Activated CD4-positive, alpha-beta T cell treated with anti-CD3 and anti-CD28 coated beads, Interleukin-2, Interleukin-6, amounts not matched to agents 100 ng/mL and 50 ng/mL, durations not matched to agents 16 hours and 8 hours (primary cell): ENCODE data around the gene SEPTIN8.

Experiments used
- DNase-seq: peaks from one replicate; pipeline ENCODE4 v3.0.0-alpha.2; 2020

SEPTIN8 gene

DNA sequence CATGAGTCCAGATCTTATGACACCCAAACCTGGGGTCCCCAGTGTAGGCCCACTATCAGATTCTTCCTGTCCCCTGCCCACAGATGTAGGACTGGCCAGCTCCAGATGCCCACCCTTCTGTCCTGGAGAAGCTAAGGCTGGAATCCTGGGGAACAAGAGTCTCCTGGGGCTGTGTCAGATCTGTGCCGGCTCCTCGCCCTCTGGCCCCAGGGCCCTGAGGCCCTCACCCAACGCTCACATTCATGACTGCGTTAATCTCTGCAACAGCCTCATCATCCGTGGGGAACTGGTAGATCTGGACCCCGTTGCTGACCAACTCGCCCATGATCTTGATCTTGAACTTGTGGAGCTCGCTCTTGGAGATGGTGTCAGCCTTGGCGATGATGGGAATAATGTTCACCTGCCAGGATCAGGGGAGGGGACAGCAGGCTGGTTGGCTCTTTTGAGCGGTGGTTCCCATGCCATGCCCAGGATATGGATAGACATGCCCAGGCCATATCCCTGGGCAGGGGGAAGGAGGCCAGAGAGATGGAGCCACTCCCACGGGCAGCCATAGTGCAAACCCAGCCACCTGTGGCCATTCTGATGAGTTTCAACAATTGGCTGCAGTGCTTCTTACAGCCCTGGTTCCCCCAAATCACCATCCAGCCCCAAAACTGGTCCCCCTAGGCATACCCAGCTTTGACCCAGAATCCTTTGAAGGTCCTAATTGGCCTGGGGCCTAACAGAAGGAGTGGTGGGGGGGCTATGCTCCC lies 14.6 kb downstream of the SEPTIN8 start:
- no peak for DNase-seq

DNA sequence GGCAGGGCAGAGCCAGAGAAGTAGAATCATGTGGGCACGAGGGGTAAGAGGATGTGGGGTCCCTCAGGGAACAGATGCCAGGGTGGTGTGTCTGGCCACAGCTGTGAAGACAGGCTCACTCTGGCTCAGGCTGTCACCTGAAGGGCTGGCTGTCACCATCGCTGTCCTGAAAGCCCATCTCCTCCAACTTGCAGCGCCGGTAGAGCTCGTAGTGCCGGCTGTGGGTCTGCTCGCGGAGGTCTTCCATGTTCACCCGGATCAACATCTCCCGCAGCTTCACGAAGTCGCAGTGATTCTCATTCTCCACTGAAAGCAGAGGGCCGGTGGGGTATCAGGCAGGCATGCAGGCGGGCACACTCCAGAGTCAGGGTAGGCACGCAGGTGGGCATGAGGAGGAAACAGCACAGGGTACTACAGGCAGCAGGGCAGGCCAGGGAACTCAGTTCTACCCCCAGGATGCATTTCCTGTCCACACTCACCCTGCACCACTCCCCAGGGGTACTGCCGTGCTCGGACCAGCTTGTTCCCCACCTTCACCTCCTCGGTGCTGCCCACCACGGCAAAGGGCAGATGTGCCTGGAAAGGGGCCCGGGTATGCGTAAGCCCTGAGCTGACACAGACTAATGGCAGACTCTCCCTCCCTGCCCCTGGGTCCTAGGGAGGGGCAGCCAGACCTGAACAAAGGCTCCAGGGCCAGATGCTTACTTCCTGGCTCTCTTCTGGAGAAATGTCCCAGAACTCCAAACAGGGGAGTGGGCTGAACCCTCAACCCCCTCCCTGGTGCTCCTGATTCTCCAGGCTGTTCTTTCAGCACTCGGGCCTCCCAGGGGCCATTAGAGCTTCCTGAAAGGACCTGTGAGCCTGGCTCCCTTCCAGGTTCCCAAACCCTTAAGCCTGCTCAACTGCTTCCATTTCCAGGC lies 15.5 kb downstream of the SEPTIN8 start:
- no peak for DNase-seq

DNA sequence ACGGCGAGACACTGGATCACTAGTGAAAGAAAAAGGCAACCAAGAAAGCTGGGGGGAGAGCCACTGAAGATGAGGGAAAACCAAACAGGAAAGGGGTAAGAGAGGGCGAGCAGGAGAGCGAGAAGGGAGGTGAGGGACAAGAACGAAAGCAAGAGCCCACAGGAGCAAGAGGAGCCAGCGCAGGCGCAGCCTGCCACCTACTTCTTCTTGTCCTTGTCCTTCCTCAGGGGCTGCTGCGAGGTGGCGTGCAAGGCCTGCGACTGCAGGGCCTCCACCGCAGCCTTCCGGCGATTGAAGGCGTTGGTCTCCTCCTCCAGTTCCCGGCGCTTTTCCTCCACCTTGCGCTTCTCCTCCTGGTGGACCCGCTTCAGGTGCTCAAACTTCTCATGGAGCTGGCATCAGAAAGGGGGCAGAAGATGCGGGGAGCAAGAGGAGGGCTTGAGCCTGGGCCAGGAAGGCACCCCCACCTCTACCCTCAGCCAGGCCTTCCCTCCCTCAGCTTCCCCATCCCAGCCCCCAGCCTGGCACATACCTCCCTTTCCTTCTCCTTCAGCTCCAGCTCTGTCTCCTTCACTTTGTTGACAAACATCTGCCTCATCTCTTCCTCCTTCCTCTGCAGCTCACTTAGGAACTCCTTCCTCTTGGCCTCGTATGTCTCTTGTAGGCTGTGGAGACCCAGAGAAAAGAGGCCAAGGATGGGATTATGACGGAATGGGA lies 16.3 kb downstream of the SEPTIN8 start:
- DNase-seq = no peak

DNA sequence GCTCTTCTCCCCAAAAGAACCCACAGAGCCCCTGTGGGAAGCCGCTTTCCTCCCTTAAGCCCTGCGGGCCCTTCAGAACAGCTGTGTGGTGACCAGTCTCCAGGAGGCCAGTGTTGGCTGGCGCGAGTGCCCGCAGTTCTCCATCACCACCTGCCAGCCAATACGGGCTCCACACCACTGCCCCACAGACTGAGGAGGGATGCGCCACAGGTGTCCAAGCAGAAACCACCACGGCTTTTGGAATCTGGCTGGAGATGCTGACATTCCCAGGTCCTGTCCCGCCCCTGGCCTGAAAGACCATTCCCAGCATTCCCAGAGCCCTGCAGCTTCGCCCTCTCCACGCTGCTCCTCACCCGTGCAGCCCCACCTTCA lies 17.0 kb downstream of the SEPTIN8 start:
- DNase-seq = no peak

DNA sequence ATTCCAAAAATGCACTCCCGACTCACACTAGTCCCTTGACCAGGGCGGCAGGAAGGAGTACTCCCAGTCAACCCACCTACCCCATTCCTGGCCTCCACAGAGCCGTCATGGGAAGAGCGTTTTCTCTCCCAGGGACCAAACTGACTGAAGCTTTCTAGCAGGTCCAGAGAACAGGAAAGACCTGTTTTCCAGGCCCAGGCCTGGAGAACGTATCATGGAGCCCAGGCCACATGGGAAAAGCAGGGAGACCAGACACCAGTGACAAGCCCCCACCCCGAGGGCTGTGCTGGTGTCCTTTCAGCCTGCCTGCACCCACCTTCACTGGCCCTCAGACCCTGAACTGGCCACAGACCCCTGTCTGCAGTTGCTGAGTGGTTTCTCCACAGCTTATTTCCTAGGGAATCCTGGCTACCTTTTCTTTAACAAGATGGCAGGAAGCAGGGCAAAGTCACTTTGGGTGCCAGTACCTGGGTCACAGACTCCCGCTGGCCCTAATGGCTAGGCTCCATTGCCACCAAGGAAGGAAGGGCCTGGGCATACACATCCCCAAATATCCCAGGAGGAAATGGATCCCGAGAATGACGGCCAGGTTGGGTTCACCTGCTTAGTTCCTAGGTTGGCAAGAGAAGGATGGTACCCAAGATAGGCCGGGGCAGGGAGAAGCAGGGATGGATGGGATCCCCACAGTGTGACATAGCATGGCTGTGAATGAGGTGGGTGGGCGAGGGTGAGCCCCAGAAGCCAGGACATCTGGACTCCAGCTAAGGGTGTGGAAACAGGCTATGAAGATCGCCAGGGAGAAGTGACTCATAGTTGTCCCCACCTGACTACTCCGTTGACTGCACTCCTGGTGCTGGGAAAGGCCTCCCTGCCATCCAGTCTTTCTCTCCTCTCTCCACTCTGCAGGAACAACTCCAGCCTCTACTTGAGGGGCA lies 17.7 kb downstream of the SEPTIN8 start:
- no peak for DNase-seq

DNA sequence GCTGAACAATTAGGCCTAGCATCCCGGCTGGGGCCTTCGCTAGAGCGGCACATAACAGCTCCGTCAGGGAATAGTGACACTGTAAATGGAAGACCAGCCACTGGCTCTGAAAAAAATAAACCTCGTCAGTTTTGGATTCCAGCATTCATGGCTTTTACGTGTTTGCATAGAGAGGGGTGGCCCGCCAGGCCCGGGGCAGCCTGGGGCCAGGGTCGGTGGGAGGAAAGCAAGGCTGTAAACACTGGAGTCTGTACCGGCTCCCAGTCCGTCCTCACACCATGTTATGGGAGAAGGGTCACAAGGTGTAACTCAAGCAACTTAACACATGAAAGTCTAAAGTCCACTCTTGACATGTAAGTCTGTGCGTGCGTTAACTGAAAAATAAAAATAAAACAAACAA lies 18.6 kb downstream of the SEPTIN8 start:
- no peak for DNase-seq

DNA sequence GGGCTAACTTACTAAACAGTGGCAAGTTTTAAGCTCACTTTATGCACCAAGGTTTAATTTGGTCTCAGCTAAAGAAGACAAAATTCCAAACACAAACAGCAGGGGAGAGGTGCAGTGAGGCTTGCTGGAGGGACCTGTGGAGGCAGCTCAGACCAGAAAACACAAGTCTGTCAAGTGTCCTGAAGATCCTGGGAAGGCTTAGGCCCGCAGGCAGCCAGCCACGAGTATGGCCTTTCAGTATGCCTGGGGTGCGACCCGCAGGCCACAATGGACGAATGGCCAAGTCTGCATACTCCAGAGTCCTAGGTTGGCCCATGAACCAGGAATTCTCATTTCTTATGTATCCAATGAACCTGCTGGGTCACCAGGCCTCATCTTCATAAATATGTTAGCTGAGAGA lies 20.5 kb downstream of the SEPTIN8 start:
- DNase-seq = no peak

DNA sequence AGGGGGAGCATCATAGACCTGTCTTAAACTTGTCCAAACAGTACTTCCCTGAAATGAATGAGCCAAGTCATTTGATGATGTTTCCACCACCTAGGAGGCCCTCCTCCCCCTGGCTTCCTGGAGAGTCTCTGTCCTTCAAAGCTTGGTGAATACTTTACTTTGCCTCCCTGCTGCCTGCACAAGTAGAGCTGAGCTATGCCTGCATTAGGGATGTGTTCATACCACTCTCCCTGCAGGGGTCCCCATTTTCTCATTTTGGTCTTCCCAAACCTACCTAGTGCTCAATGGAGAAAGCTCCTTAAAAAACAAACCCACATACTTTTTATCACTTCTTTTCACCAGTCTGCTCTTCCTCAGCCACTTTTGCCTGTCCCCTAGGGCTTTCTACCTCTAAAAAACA lies 22.1 kb downstream of the SEPTIN8 start:
- DNase-seq = no peak

DNA sequence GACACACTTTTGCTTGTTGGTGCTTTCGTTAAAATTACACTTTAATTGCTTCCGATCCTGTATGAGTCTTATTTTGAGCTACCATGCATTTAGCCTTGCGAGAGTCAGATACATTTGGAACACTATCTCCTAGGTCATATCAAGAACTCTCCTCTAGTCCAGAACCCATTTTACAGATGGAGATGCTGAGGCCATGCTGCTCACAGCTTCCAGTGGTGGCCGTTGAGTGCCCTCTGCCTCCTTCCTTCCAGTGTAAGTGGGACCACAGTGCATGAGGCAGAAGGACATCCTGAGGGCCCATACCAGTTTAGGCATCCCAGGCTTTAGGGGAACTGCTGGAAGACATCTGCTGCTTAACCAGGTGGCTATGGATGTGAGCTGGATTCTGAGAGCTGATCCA lies 22.9 kb downstream of the SEPTIN8 start:
- DNase-seq = no peak

DNA sequence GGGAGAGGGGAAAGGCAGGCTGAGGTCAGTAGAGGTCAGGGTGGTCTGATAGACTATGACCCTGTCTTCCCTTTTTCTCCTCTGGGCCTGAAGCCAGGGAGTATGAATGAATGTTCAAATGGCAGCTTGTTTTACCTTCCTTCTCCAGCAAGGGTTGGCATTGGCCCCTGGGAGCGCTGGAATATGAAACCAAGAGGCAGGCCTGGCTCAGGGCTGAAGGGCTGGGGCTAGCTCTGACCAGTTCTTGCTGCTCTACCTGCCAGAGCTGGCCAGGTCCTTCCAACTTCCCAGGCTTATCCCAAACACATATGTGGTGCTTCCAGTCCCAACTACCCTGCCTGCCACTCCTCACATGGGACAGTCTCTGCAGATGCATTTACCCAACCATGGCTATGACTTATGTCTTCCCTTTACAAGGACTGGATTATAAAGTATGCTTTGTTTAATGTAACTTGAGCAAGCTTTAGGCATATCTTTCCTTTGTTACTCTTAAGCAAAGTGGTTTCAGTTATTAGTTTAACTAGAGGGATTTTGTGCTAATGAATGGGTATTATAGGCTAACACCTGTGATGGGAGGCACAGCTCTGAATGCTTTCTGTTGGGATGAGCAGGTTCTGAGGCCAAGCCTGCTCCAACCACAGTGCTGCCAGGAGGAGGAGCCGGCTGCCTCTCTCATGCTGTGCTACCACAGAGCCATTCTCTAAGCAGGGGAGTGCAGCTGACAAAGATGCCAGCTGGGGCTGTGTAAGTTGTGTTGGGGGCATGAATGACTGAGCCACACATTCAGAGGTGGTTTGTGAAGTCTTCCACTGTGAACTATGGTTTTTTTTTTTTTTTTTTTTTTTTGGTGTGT lies 23.7 kb downstream of the SEPTIN8 start:
- peak; percentile 17 for DNase-seq

DNA sequence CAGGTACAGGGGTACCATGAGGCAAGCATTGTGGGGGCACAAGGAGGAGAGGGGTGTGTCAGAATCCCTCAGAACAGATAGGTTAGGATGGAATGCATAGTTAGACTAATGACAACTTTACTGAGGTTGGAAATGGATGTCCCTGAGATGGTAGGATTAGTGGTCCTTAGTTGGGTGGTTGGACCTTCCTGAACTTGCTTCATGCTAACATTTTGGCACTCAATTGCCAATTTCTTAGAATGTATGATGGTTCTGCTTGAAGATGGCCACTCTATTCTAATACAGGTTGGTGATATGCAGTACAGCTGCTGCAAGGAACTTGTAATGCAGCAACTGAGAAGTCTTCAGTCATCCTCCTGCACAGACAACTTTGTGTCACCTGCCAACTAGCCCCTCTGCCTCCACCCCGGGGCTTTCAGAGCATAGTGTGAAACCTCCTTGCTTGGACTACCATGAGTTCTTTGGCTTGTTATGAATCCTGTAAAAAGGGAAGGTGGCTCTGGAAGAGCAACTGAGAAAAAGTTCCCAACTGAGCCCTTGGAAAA lies 24.4 kb downstream of the SEPTIN8 start:
- no peak for DNase-seq

DNA sequence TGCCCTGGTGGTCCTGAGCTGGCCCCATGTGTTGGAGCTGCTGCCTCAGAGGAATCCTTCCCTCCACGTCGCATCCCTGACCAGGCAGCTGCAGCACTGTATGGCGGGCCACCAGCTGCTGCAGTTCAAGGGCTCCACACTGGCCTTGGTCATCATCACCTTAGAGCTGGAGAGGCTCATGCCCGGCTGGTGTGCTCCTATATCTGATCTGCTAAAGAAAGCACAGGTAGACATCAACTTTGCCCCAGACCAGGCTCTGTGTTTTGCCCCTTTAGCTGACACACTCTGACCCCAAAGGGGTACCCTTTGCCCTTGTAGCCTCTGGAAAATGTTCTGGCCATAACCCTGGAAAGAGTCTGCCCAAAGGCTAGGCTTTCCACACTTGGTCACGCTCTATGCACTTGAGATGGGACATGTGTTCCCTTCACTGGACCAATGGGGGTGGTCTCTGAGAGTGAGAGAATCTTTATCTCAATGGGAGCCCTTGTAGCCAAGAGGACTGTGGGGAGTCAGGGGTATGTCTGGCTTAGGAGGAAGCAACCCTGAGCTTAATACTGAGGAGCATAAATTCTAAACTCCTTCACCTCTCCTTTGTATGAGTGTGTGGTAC lies 25.0 kb downstream of the SEPTIN8 start:
- DNase-seq = no peak

DNA sequence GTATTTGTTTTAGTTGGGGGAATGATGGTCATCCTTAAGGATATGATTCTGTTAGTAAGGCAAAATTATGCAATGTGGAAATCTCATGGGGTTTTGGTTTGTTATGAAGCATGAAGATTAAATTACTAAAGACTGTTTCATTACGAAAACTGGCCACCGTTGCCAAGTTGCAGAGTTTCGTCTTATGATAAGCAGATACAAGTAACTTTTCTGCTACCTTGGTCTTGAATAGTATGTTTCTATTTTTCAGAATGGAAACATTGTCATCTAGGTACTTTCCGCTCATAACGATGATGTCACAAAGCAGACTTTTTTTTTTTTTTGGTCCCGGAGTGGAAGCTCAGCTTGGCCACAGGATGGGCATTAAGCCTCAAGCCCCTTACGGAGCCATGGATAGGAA lies 25.6 kb downstream of the SEPTIN8 start:
- DNase-seq = peak; percentile 68

DNA sequence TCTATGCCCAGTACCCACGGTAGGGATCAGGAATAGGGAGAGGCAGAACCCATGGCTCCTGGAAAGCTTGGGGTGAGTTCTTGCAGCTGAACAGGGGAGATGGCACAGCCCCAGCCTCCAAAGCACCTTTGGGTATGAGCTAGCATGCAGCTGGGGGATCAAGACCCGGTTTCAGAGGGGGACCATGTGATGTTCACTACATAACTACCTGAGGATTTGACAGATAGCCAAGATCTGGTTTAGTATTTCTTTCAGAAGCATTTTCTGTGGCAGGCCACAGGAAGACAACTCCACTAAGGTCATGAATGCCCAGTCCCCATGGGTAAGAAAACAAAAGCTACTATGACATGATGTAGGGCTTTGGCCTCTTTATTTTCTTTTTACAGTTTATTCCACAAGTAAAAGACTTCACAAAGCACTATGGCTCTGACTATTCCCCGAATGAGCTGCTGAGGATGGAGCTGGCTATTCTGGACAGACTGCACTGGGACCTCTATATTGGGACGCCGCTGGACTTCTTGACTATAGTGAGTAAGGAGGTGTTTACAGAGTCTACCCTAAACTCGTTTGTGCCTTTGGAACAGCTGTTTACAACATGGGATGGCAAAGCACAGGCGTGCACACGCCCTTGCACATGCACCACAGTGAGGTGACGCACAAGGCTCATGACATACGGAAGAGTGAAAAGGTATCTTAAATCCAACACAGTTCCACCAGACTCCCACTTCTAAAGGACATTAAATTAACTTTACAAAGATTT lies 26.4 kb downstream of the SEPTIN8 start:
- no peak for DNase-seq

DNA sequence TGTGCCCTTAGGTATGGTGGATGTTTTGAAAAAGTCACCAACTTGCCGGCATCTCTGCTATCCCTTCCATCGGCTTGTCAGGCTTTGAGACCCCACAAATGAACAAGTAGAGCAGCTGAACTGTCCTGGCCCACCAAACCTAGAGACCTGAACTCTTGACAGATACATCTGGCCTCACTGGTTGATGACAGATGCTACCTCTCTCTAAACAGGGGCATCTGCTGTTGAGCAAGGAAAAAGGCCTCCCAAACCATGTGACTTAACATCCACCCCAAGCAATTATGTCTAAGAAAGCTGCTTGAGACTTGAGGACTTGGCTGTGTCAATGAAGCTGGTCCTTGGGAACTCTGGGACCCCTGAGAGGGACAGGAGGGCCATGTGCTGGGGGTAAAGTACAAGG lies 27.5 kb downstream of the SEPTIN8 start:
- no peak for DNase-seq

DNA sequence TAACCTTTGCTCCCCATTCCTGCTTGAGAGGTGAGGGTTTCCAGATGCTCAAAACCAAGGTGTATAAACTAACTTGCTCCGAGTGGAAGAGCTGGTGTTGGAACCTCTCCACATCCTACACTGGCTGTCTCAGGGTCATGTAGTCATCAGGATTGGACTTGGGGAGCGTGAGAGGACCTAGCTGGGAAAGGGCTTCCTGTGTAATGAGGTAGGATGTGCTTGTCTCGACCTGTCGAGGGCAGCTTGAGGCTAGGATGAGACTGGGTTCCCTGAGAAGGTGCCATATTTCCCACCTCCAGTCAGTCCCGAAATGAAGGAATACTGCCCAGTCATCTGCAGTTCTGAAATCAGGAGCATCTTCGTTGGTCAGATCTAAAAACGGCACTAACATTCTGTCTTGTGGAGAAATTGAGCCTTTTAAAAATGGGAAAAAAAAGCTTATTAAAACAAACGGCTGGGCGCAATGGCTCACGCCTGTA lies 28.5 kb downstream of the SEPTIN8 start:
- no peak for DNase-seq

DNA sequence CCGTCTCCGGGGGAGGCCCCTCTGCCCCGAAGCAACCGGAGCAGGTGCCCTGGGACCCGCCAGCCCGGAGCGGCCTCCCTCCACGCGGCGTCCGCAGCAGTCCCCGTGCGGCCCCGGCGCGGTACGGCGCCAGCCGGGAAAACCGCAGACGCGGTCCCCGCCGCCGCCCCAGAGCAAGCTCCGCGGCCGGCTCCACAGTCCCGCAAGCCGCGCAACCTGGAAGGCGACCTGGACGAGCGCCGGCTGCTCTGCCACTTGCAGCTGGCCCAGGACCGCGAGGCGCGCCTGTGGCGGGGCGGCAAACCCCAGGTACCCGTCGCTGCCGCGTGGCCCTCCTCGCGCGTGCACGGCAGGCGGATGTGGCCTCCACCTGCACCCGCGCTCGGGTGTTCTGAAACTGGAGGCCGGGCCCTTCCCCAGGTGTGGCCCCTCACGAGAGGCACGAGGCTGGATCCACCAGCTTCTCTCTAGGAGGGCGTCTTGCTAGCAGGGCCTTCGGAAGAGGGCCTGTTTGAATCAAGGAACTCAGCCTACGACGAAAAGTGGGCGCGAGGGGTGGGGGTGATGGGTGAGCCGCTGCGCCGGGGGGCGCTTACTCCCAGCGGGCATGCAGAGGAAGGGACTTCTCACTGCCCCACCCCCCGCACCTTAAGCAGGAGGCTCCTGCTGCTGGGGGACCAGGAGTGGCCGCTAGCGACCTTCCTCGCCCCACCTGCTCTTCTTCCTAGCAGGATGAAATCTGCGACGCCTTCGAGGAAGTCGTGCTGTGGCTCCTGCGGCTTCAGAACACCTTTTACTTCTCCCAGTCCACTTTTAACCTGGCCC lies 29.2 kb downstream of the SEPTIN8 start:
- DNase-seq = peak; percentile 40

DNA sequence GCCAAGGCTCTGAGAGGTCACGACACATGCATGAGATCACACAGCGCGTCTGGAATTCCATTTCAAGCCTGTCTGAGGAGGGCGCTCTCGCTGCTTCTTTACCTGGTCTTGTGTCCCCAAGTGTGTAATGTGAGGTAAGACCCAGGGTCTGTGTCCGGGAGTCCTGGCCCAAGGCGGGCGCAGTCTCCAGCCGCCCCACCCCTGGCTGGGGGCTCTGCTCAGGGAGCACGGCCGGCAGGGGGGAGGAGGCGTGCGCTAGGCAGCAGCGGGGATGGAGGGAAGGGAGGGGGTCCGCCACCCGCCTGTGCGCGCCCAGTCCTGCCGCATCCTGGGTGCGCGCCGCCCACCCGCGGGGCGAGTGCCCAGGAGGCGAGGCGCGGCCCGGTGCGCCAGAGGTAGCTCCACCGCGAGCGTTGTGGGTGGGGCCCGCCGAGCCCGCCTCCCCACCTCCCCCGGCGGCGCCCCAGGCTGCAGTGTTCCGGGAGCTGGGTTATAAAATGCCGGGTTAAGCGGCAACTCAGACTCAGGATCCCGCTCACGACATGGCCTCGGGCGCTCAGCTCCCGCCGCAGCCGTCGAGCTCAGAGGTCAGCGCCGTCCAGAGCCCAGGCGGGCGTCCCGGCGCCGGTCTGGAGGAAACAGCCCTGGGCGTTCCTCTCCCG lies 30.0 kb downstream of the SEPTIN8 start, which contains the start of gene CCNI2:
TSS of gene CCNI2 (plus strand) at position 473 of the 662 bp plus-strand sequence. CDS start at position 543, 70 bp downstream.
- DNase-seq = peak; percentile 58
